MM.1S (cell line): ENCODE results near the gene FOXA3.

Experiments
- DNase-seq: peaks from one replicate; pipeline ENCODE4 v3.0.0-alpha.2; 2015
- H2AFZ ChIP-seq: fragments of 300-600 bp; sonication (generic); 2 replicates; pipeline ENCODE4 v1.6.0; 2016; ENCODE audit warnings: antibody characterized with exemption, low read length
- H3F3A ChIP-seq: fragments of 300-600 bp; sonication (generic); 2 replicates; pipeline ENCODE4 v1.6.1; 2016; ENCODE audit warnings: mild to moderate bottlenecking, antibody characterized with exemption, low read length, moderate library complexity, mixed read lengths; ENCODE audit not compliant: insufficient read depth
- H3K27ac ChIP-seq: fragments of 300-600 bp; sonication (generic); 2 replicates; pipeline ENCODE4 v1.5.1; 2016; ENCODE audit warnings: mild to moderate bottlenecking, low read length
- H3K27me3 ChIP-seq: fragments of 300-600 bp; sonication (generic); replicated peaks from 2 replicates; pipeline ENCODE4 v1.6.0; 2016; ENCODE audit warnings: low read length; ENCODE audit not compliant: insufficient read depth
- H3K36me3 ChIP-seq: fragments of 300-600 bp; sonication (generic); replicated peaks from 2 replicates; pipeline ENCODE4 v1.6.1; 2016; ENCODE audit warnings: mild to moderate bottlenecking, low read length, mixed read lengths; ENCODE audit not compliant: insufficient read depth
- H3K4me1 ChIP-seq: fragments of 300-600 bp; sonication (generic); 2 replicates; pipeline ENCODE4 v1.6.1; 2016; ENCODE audit warnings: low read length, mixed read lengths
- H3K4me2 ChIP-seq: fragments of 300-600 bp; sonication (generic); 2 replicates; pipeline ENCODE4 v1.6.0; 2016; ENCODE audit warnings: low read depth, low read length
- H3K4me3 ChIP-seq: fragments of 300-600 bp; sonication (generic); 2 replicates; pipeline ENCODE4 v1.5.1; 2016; ENCODE audit warnings: low read length, mixed read lengths
- H3K79me2 ChIP-seq: fragments of 300-600 bp; sonication (generic); 2 replicates; pipeline ENCODE4 v1.6.1; 2016; ENCODE audit warnings: mixed run types, low read length, mixed read lengths
- H3K9ac ChIP-seq: fragments of 300-600 bp; sonication (generic); 2 replicates; pipeline ENCODE4 v1.6.1; 2016; ENCODE audit warnings: low read length, mixed read lengths
- H3K9me2 ChIP-seq: fragments of 300-600 bp; sonication (generic); replicated peaks from 2 replicates; pipeline ENCODE4 v1.6.1; 2016; ENCODE audit warnings: mild to moderate bottlenecking, low read length, mixed read lengths; ENCODE audit not compliant: insufficient read depth
- H3K9me3 ChIP-seq: fragments of 300-600 bp; sonication (generic); replicated peaks from 2 replicates; pipeline ENCODE4 v1.6.1; 2016; ENCODE audit warnings: mild to moderate bottlenecking, low read length, mixed read lengths; ENCODE audit not compliant: insufficient read depth
- H4K20me1 ChIP-seq: fragments of 300-600 bp; sonication (generic); 2 replicates; pipeline ENCODE4 v1.6.1; 2016; ENCODE audit warnings: mild to moderate bottlenecking, low read length, moderate library complexity, mixed read lengths; ENCODE audit not compliant: insufficient read depth
- EZH2 ChIP-seq: fragments of 300-600 bp; sonication (generic); optimal IDR thresholded peaks from 2 replicates; pipeline ENCODE3; 2017; ENCODE audit warnings: low read depth, mild to moderate bottlenecking, antibody characterized with exemption, low read length, mixed read lengths
- EZH2phosphoT487 ChIP-seq: fragments of 300-600 bp; sonication (generic); IDR thresholded peaks from 2 replicates; pipeline ENCODE4 v1.6.1; 2018; ENCODE audit warnings: antibody characterized with exemption, low read length
- TF ChIP-seq, protein P1 (sequence below): fragments of 300-600 bp; sonication (generic); IDR thresholded peaks from 2 replicates; pipeline ENCODE4 v1.5.1; 2016; ENCODE audit warnings: antibody characterized with exemption, low read length, mixed read lengths

FOXA3 gene

DNA sequence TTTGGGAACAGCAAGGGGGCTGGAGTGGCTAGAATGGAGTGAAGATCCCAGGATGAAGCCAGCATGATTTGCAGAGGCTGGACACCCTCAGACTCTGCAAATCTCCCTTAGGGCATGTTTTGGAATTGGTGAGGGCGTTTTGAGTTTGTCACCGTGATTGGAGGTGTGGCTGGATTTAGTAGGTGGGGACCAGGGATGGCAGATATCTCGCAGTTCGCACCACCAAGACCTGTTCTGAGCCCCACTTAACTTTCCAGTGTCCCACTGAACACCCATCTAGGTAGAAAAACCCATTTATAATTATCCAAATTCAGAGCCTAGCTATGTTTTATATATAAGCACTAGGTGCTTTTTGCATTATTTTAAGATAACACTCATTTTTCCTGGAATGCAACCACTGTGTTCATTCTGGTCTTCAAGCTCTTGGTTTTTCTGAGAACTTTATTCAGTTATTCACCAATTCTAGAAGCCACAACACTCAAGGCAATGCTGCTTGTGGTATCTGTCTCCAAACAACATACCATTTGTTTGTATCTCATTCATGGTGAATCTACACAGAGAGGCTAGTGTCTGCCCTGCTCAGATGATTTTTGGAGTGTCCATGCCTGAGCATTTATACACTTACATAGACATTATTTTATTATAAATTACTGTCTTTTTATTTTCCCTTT is 53.4 kb downstream of the FOXA3 start:
- Histone ChIP-seq H3K79me2 (no peaks in the 10 kb centered on the region), H3K9me2 (no peaks in the 10 kb centered on the region), H3K27me3 (peaks cover 81% of the 10 kb centered on the region), H3K27ac (no peak overlapping the region), H2AFZ (no peak overlapping the region), H3K4me3 (no peak overlapping the region), H3K4me2 (no peak overlapping the region), H3K36me3 (no peaks in the 10 kb centered on the region), H3K4me1 (no peaks in the 10 kb centered on the region; the same call in 1 of the 2 replicates), H3K9ac (no peak overlapping the region), H3K9me3 (no peaks in the 10 kb centered on the region), H4K20me1 (no peaks in the 10 kb centered on the region), H3F3A (no peaks in the 10 kb centered on the region)
- no peak for DNase-seq
- TF ChIP-seq EZH2 (no peak), EZH2phosphoT487 (no peak)
- TF ChIP-seq, protein P1, sequence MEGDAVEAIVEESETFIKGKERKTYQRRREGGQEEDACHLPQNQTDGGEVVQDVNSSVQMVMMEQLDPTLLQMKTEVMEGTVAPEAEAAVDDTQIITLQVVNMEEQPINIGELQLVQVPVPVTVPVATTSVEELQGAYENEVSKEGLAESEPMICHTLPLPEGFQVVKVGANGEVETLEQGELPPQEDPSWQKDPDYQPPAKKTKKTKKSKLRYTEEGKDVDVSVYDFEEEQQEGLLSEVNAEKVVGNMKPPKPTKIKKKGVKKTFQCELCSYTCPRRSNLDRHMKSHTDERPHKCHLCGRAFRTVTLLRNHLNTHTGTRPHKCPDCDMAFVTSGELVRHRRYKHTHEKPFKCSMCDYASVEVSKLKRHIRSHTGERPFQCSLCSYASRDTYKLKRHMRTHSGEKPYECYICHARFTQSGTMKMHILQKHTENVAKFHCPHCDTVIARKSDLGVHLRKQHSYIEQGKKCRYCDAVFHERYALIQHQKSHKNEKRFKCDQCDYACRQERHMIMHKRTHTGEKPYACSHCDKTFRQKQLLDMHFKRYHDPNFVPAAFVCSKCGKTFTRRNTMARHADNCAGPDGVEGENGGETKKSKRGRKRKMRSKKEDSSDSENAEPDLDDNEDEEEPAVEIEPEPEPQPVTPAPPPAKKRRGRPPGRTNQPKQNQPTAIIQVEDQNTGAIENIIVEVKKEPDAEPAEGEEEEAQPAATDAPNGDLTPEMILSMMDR: no peak

DNA sequence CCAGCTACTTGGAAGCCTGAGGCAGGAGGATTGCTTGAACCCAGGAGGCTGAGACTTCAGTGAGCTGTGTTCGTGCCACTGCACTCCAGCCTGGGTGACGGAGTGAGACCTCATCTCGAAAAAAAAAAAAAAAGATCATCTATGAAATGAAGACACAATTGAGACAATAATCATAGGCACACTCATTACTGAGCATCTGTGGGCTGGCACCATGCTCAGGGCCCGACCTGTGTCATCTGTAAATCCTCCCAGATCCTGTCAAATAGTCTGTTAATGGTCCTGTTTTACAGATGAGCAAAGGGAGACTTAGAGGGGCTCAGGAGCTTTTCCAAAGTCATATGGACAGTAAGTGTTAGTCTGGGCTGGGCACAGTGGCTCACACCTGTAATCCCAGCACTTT is 54.6 kb downstream of the FOXA3 start:
- H2AFZ ChIP-seq: no peak overlapping the region
- H3K4me1 ChIP-seq: no peaks in the 10 kb centered on the region; the same call in 1 of the 2 replicates
- no peak overlapping the region for H3K4me2 ChIP-seq
- no peaks in the 10 kb centered on the region for H4K20me1 ChIP-seq
- no peaks in the 10 kb centered on the region for H3K9me2 ChIP-seq
- H3K9me3 ChIP-seq: no peaks in the 10 kb centered on the region
- no peak overlapping the region for H3K4me3 ChIP-seq
- no peaks in the 10 kb centered on the region for H3F3A ChIP-seq
- TF ChIP-seq EZH2phosphoT487 (no peak), EZH2 (no peak)
- TF ChIP-seq, protein P1: no peak
- DNase-seq: no peak
- H3K36me3 ChIP-seq: no peaks in the 10 kb centered on the region
- H3K27me3 ChIP-seq: peaks cover 74% of the 10 kb centered on the region
- H3K9ac ChIP-seq: no peak overlapping the region
- no peaks in the 10 kb centered on the region for H3K79me2 ChIP-seq
- no peak overlapping the region for H3K27ac ChIP-seq

DNA sequence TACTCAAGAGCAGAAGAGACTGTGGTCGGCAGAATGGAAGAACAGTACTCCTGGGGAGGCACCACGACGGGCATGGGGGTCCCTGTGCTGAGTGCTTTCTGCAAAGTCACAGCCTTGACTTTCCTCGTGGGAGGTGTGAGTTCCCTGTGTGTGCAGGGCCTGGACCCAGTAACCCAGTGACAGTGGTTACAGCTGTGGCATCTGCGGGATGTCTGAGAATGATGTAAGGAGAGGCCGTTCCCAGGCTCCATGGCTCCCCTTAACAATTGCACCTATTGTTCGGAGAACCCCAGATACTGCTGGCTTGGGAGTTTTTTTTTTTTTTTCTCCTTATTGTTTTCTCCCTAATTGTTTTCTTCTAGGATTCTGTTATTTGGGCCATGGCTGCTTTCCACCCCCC is 55.6 kb downstream of the FOXA3 start:
- no peaks in the 10 kb centered on the region for H3K9me2 ChIP-seq
- no peaks in the 10 kb centered on the region for H4K20me1 ChIP-seq
- H2AFZ ChIP-seq: no peak overlapping the region
- H3K27ac ChIP-seq: no peak overlapping the region
- no peak overlapping the region for H3K9ac ChIP-seq
- H3K79me2 ChIP-seq: no peaks in the 10 kb centered on the region
- H3K4me2 ChIP-seq: no peak overlapping the region
- no peak overlapping the region for H3K4me3 ChIP-seq
- H3K27me3 ChIP-seq: peaks cover 71% of the 10 kb centered on the region
- DNase-seq: no peak
- no peaks in the 10 kb centered on the region for H3K9me3 ChIP-seq
- H3K36me3 ChIP-seq: no peaks in the 10 kb centered on the region
- no peaks in the 10 kb centered on the region; the same call in 1 of the 2 replicates for H3K4me1 ChIP-seq
- no peaks in the 10 kb centered on the region for H3F3A ChIP-seq
- TF ChIP-seq EZH2phosphoT487: no peak
- TF ChIP-seq EZH2: no peak
- TF ChIP-seq, protein P1: no peak
